ENCODE data around the gene CEP83.

CEP83 gene

DNA sequence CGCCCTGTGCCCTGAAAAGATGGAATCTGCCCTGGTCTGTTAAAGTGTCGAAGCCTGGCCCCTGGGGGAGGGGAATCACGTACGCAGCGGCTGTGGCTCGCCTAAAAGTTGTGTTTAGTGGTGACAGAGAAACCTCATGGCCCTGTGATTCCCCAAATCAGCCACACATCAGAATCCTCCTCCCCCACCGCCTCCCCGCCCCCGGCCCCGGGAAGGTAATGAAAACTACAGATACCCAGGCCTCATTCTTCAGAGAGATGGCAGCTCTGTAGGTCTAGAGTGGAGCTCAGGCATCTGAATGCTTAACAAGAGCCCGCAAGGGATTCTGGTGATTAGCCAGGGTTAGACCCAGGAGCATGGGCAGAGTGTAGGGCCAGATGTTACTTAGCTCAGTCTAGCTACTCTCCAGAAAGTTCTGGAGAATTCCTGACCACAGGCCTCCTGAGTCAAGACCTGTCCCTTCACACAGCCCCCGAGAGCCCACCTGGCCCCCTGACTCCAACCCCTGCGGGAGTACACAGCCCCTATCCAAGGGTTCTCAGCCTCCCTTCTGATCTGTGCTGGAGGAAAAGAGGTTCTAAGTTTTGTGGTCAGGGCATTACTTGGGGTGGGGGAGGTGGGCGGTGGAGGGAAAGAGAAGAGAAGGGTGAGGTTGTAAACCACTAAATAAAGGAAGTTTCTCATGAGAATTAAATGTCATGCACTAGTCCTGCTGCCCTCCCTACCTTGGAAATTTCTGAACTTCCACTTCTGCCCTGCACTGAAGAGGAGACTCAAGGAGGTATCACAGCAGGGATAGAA is 196.5 kb downstream of the CEP83 start:
- H3K27me3 ChIP-seq (ENCODE audit: insufficient read depth, low read length): no peaks in the 10 kb centered on the region
- H3K79me2 ChIP-seq (ENCODE audit: control insufficient read depth, insufficient read depth, low read length, unreplicated experiment): no peaks in the 10 kb centered on the region
- peak overlapping the region; percentile 96 for H2AFZ ChIP-seq (ENCODE audit: low read length, unreplicated experiment)
- no peak overlapping the region for H3K27ac ChIP-seq (ENCODE audit: low read depth, low read length)
- peaks cover 20% of the 10 kb centered on the region for H3K4me1 ChIP-seq (ENCODE audit: control insufficient read depth, insufficient read depth, low read length, unreplicated experiment)
- H3K36me3 ChIP-seq (ENCODE audit: insufficient read depth, low read length): no peaks in the 10 kb centered on the region
- H3K4me3 ChIP-seq (ENCODE audit: low read depth, low read length): peak overlapping the region; percentile 86

DNA sequence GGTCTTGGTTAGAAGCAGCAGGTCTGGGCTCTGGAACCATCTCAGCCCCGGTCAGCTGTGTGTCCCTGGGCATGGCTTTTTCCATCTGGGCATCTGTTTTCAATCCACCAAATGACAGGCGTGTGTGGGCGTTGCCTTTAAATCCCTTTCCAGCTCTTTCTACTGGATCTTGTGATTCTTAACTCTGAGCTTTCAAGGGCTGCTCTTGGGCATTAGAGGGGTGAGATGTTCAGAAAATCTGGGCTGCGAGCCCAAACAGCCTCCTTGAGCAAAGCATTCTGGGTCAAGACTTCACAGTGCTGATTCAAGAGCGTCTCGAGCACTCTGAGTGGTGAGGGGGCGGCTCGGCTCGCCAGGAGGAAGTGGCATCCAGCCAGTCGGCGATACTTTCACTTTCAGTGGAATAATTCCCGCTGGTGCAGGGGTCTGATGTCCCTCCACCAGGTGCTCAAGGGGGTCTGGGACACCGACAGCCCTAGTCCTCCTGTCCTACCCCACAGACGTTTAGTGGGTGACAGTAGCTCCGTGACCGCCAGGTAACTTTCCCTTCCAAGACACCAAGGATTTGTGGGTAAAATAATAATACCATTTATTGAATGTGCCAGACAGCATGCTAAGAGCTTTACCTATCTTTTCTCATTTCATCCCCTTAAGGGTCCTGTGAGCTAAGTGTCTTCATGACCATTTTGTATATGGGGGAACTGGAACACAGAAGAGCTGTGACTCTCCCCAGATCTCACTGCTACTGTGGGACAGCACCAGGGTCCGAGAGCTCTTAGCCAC is 197.2 kb downstream of the CEP83 start:
- no peaks in the 10 kb centered on the region for H3K36me3 ChIP-seq (ENCODE audit: insufficient read depth, low read length)
- H3K79me2 ChIP-seq (ENCODE audit: control insufficient read depth, insufficient read depth, low read length, unreplicated experiment): no peaks in the 10 kb centered on the region
- H2AFZ ChIP-seq (ENCODE audit: low read length, unreplicated experiment): peak overlapping the region; percentile 96
- no peaks in the 10 kb centered on the region for H3K27me3 ChIP-seq (ENCODE audit: insufficient read depth, low read length)
- peak overlapping the region; percentile 29; the same call in 1 of the 2 replicates for H3K27ac ChIP-seq (ENCODE audit: low read depth, low read length)
- peak overlapping the region; percentile 86 for H3K4me3 ChIP-seq (ENCODE audit: low read depth, low read length)
- H3K4me1 ChIP-seq (ENCODE audit: control insufficient read depth, insufficient read depth, low read length, unreplicated experiment): peaks cover 20% of the 10 kb centered on the region

DNA sequence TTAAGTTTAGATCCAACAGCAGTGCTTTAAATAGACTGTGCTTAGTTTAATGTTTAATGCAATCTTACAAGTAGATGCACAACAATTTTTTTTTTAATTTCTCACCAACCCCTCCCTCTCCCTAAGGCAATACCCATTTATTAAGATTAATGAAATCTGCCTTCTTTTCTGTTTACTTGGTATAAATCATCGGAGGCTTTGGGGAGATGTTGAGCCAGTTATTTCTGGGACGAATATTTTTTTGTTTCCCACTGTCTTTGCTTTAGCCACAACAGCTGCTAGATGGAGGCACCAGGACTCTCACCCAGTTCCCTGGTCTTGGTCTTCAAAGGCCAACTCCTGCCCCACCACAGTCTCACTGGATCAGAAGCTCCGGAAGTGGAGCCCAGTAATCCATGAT is 197.9 kb downstream of the CEP83 start:
- Histone ChIP-seq H3K4me1 (ENCODE audit: control insufficient read depth, insufficient read depth, low read length, unreplicated experiment) (peaks cover 15% of the 10 kb centered on the region), H2AFZ (ENCODE audit: low read length, unreplicated experiment) (peak overlapping the region; percentile 93), H3K36me3 (ENCODE audit: insufficient read depth, low read length) (no peaks in the 10 kb centered on the region), H3K27ac (ENCODE audit: low read depth, low read length) (peak overlapping the region; percentile 24; the same call in 1 of the 2 replicates), H3K79me2 (ENCODE audit: control insufficient read depth, insufficient read depth, low read length, unreplicated experiment) (no peaks in the 10 kb centered on the region), H3K4me3 (ENCODE audit: low read depth, low read length) (peak overlapping the region; percentile 86), H3K27me3 (ENCODE audit: insufficient read depth, low read length) (no peaks in the 10 kb centered on the region)

DNA sequence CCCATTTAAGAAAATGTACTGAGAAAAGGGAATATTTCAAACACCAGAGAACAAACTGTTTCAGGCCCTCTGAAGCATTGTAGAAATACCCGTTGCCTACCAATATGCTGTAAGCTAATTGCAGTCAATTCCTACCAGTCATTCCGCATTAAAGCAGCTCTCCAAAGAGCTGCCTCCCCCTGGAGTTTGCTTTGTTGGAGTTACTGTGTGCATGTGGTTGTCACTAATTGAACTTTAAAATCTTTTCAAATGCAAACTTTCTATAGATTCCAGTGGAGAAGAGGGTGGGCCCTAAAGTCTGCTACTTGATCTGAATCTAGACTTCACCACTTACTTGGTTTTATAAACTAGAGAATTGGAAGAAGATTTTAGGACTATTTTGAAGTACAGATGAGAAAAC is 198.5 kb downstream of the CEP83 start:
- Histone ChIP-seq H3K4me3 (ENCODE audit: low read depth, low read length) (no peak overlapping the region), H2AFZ (ENCODE audit: low read length, unreplicated experiment) (no peak overlapping the region), H3K4me1 (ENCODE audit: control insufficient read depth, insufficient read depth, low read length, unreplicated experiment) (peaks cover 14% of the 10 kb centered on the region), H3K36me3 (ENCODE audit: insufficient read depth, low read length) (no peaks in the 10 kb centered on the region), H3K79me2 (ENCODE audit: control insufficient read depth, insufficient read depth, low read length, unreplicated experiment) (no peaks in the 10 kb centered on the region), H3K27ac (ENCODE audit: low read depth, low read length) (no peak overlapping the region), H3K27me3 (ENCODE audit: insufficient read depth, low read length) (no peaks in the 10 kb centered on the region)

DNA sequence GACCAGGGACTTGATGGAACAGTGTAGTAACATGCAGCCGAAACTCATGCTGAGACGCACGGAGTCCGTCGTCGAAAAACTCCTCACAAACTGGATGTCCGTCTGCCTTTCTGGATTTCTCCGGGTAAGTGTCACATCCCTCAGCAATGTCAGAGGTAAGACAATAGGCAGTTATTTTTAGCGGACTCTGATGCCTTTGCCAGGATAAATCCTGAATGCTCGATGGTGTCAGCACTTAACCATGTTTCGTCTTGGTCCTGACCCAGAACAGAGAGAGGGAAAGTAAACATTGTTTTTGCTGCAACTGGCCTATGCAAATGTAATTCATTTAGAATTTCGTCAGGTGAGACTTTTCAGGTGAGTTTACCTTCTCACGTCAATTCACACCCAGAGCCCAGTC is 198.9 kb downstream of the CEP83 start:
- H3K27me3 ChIP-seq (ENCODE audit: insufficient read depth, low read length): no peaks in the 10 kb centered on the region
- H3K4me3 ChIP-seq (ENCODE audit: low read depth, low read length): no peak overlapping the region
- no peaks in the 10 kb centered on the region for H3K36me3 ChIP-seq (ENCODE audit: insufficient read depth, low read length)
- no peak overlapping the region for H2AFZ ChIP-seq (ENCODE audit: low read length, unreplicated experiment)
- peaks cover 14% of the 10 kb centered on the region for H3K4me1 ChIP-seq (ENCODE audit: control insufficient read depth, insufficient read depth, low read length, unreplicated experiment)
- no peaks in the 10 kb centered on the region for H3K79me2 ChIP-seq (ENCODE audit: control insufficient read depth, insufficient read depth, low read length, unreplicated experiment)
- H3K27ac ChIP-seq (ENCODE audit: low read depth, low read length): no peak overlapping the region

DNA sequence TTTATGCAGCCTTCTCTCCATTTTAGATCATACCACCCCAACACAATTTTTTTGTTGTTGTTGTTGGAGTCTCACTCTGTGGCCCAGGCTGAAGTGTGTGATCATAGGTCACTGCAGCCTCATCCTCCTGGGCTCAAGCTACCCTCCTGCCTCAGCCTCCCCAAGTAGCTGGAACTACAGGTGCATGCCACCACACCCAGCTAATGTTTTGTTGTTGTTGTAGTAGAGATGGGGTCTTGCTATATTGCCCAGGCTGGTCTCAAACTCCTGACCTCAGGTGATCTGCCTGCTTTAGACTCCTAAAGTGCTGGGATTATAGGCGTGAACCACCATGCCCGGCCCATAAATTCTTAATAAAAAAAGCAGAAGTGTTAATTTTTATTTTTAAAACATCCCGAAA is 199.7 kb downstream of the CEP83 start:
- no peaks in the 10 kb centered on the region for H3K79me2 ChIP-seq (ENCODE audit: control insufficient read depth, insufficient read depth, low read length, unreplicated experiment)
- no peaks in the 10 kb centered on the region for H3K27me3 ChIP-seq (ENCODE audit: insufficient read depth, low read length)
- H2AFZ ChIP-seq (ENCODE audit: low read length, unreplicated experiment): no peak overlapping the region
- H3K4me3 ChIP-seq (ENCODE audit: low read depth, low read length): no peak overlapping the region
- H3K36me3 ChIP-seq (ENCODE audit: insufficient read depth, low read length): no peaks in the 10 kb centered on the region
- H3K4me1 ChIP-seq (ENCODE audit: control insufficient read depth, insufficient read depth, low read length, unreplicated experiment): peaks cover 14% of the 10 kb centered on the region
- no peak overlapping the region for H3K27ac ChIP-seq (ENCODE audit: low read depth, low read length)

DNA sequence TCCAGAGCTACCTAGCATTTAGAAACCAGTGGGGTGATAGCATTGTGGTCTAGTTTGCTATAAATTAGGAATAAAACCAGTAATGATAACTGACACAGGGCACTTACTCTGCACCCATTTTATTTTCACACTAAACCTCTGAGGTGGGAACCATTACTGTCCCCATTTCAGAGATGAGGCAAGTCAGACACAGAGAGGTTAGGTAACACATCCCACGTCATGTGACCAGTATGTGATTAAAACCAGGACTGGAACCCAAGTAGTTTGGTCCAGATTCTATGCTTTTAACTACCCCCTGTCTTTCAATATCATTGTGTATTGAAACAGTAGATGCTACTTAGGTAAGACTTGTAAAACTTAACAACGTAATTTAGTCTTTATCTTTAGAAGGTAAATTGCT is 201.1 kb downstream of the CEP83 start:
- Histone ChIP-seq H2AFZ (ENCODE audit: low read length, unreplicated experiment) (no peak overlapping the region), H3K79me2 (ENCODE audit: control insufficient read depth, insufficient read depth, low read length, unreplicated experiment) (no peaks in the 10 kb centered on the region), H3K36me3 (ENCODE audit: insufficient read depth, low read length) (no peaks in the 10 kb centered on the region), H3K4me1 (ENCODE audit: control insufficient read depth, insufficient read depth, low read length, unreplicated experiment) (peaks cover 14% of the 10 kb centered on the region), H3K27ac (ENCODE audit: low read depth, low read length) (no peak overlapping the region), H3K27me3 (ENCODE audit: insufficient read depth, low read length) (no peaks in the 10 kb centered on the region), H3K4me3 (ENCODE audit: low read depth, low read length) (no peak overlapping the region)
